AG09309 (cell line): ENCODE results near the gene KCNK18.

ENCODE experiments used
- DNase-seq: peaks from one replicate; pipeline ENCODE4 v3.0.0-alpha.2; 2010; ENCODE audit warnings: low read depth
- H3K4me3 ChIP-seq: 2 replicates; pipeline ENCODE4 v1.5.1; 2011; ENCODE audit warnings: mild to moderate bottlenecking, low read depth, low read length, moderate library complexity; ENCODE audit not compliant: control insufficient read depth
- TF ChIP-seq, protein P1 (sequence below): IDR thresholded peaks from 2 replicates; pipeline ENCODE4 v1.5.1; 2011; ENCODE audit warnings: mild to moderate bottlenecking, low read depth, low read length, inconsistent platforms; ENCODE audit not compliant: insufficient read depth, control insufficient read depth; ENCODE audit errors: missing control alignments

Gene KCNK18

DNA sequence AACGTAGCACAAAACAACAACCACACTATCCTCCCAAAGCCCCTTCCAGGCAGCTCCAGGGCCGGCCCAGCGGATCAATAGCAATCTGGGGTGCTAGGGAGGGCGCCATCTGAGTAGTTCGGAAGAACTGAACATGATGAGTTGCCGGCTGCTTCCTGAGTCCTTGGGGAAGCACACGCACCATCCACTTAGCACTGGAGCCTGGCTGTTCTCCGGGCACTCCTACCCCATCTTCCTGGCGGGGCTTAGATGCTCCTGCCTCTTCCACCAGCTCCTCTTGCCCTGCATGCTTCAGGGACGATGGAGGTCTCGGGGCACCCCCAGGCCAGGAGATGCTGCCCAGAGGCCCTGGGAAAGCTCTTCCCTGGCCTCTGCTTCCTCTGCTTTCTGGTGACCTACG, at the start of gene KCNK18:
KCNK18 (plus strand) TSS at position 301 of the 400 bp plus-strand sequence; CDS start at position 301, 0 bp downstream.
- TF ChIP-seq, protein P1, sequence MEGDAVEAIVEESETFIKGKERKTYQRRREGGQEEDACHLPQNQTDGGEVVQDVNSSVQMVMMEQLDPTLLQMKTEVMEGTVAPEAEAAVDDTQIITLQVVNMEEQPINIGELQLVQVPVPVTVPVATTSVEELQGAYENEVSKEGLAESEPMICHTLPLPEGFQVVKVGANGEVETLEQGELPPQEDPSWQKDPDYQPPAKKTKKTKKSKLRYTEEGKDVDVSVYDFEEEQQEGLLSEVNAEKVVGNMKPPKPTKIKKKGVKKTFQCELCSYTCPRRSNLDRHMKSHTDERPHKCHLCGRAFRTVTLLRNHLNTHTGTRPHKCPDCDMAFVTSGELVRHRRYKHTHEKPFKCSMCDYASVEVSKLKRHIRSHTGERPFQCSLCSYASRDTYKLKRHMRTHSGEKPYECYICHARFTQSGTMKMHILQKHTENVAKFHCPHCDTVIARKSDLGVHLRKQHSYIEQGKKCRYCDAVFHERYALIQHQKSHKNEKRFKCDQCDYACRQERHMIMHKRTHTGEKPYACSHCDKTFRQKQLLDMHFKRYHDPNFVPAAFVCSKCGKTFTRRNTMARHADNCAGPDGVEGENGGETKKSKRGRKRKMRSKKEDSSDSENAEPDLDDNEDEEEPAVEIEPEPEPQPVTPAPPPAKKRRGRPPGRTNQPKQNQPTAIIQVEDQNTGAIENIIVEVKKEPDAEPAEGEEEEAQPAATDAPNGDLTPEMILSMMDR, result no peak
- no peak for DNase-seq
- no peak within 1 kb of the TSS for H3K4me3 ChIP-seq

DNA sequence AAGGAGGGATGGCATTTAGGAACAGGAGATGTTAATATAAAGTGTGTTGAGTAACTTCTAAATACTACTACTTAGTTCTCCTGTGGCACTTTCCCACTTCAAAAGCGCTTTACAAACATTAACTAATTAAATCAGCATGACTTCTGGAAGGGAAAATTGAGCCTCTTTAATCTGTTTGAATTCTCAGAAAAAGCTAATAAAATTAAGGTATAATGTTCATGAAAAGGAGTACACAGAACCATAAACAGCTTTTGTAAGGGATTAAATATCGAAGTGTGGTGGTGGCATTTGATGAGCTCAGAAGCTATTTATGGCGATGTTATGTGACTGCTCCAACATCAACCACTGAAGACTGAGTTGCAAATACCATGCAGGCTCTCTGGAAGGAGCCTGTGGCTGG, 49.0 kb upstream of the KCNK18 start:
- TF ChIP-seq, protein P1, result no peak
- H3K4me3 ChIP-seq, result no peak overlapping the region
- no peak for DNase-seq

GRCh38 chr10:117152668-117153067, 44.6 kb upstream of the KCNK18 start:
- DNase-seq, result no peak
- no peak overlapping the region for H3K4me3 ChIP-seq
- TF ChIP-seq, protein P1, result no peak

- TF ChIP-seq, protein P1, result no peak
- no peak for DNase-seq
- H3K4me3 ChIP-seq, result no peak overlapping the region
Measured at GRCh38 chr10:117158297-117158696, 39.0 kb upstream of the KCNK18 start.

DNA sequence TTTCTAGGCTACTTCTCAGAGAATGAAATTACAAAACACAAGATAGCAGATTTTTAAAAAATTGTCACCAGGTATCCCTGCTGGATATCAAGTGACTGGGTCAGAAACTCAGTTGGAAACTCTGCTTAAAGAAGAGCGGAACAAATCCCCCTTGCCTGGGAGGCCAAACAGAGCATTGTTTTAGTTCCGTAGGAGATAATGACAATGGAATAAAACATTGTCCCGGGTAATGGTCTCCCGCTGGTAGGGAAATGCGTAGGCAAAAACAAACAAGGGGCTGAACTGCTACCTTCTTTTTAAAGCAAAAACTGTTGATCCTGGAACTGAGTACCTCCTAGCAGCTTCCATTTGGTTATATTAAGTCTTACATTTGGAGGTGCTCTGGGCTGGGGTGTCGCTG, 37.9 kb upstream of the KCNK18 start:
- TF ChIP-seq, protein P1, result no peak
- H3K4me3 ChIP-seq, result no peak overlapping the region
- no peak for DNase-seq

- DNase-seq, result no peak
- no peak overlapping the region for H3K4me3 ChIP-seq
- TF ChIP-seq, protein P1, result no peak
Measured at GRCh38 chr10:117160567-117160966, 36.7 kb upstream of the KCNK18 start.
